ENCODE data around the gene ANKMY1. TPM values are rescaled to one million over a fixed set of nuclear protein-coding genes. Genes with fewer than 3 reads are reported as not detected.

Gene ANKMY1
- total and polyA plus RNA-seq, 2 donors = 6.6 to 10.3 TPM

- Histone ChIP-seq H3K4me1 (ENCODE audit: control insufficient read depth in 2 of 2, insufficient read depth in 2 of 2, low read length in 2 of 2) (peaks cover 29 to 31% of the 10 kb centered on the region in 2 donors), H3K27ac (ENCODE audit: low read depth in 1 of 2, low read length in 1 of 2) (no peak overlapping the region), H3K4me3 (ENCODE audit: low read length in 2 of 2) (no peak overlapping the region), H3K36me3 (ENCODE audit: control insufficient read depth in 2 of 2, insufficient read depth in 2 of 2, low read length in 1 of 2) (peaks cover 50 to 53% of the 10 kb centered on the region in 2 donors), H3K27me3 (ENCODE audit: control insufficient read depth in 2 of 2, insufficient read depth in 1 of 2, low read length in 1 of 2) (no peaks in the 10 kb centered on the region), H3K9me3 (ENCODE audit: control insufficient read depth in 2 of 2, insufficient read depth in 1 of 2, low read length in 1 of 2) (no peaks in the 10 kb centered on the region)
- DNase-seq (ENCODE audit: low read depth in 6 of 9, low spot score in 9 of 9) = no peak
- WGBS = 94% methylated on average over 14 of the region's 14 CpGs
Measured at GRCh38 chr2:240589375-240589774, 31.6 kb upstream of the ANKMY1 start.

- WGBS = 86% methylated on average over 4 of the region's 4 CpGs
- DNase-seq (ENCODE audit: low read depth in 6 of 9, low spot score in 9 of 9) = no peak
- H3K4me1 ChIP-seq (ENCODE audit: control insufficient read depth in 2 of 2, insufficient read depth in 2 of 2, low read length in 2 of 2) = peaks cover 29 to 31% of the 10 kb centered on the region in 2 donors
- no peak overlapping the region for H3K4me3 ChIP-seq (ENCODE audit: low read length in 2 of 2)
- H3K36me3 ChIP-seq (ENCODE audit: control insufficient read depth in 2 of 2, insufficient read depth in 2 of 2, low read length in 1 of 2) = peaks cover 43 to 46% of the 10 kb centered on the region in 2 donors
- no peaks in the 10 kb centered on the region for H3K9me3 ChIP-seq (ENCODE audit: control insufficient read depth in 2 of 2, insufficient read depth in 1 of 2, low read length in 1 of 2)
- H3K27ac ChIP-seq (ENCODE audit: low read depth in 1 of 2, low read length in 1 of 2) = no peak overlapping the region
- no peaks in the 10 kb centered on the region for H3K27me3 ChIP-seq (ENCODE audit: control insufficient read depth in 2 of 2, insufficient read depth in 1 of 2, low read length in 1 of 2)
Measured at GRCh38 chr2:240588669-240589068, 30.9 kb upstream of the ANKMY1 start.

GRCh38 chr2:240588006-240588655 lies 30.3 kb upstream of the ANKMY1 start:
- no peak overlapping the region for H3K27ac ChIP-seq (ENCODE audit: low read depth in 1 of 2, low read length in 1 of 2)

GRCh38 chr2:240586919-240587800 lies 29.4 kb upstream of the ANKMY1 start:
- Histone ChIP-seq H3K27me3 (ENCODE audit: control insufficient read depth in 2 of 2, insufficient read depth in 1 of 2, low read length in 1 of 2) (no peaks in the 10 kb centered on the region), H3K9me3 (ENCODE audit: control insufficient read depth in 2 of 2, insufficient read depth in 1 of 2, low read length in 1 of 2) (no peaks in the 10 kb centered on the region), H3K27ac (ENCODE audit: low read depth in 1 of 2, low read length in 1 of 2) (peak overlapping the region; percentile 84 to 92), H3K36me3 (ENCODE audit: control insufficient read depth in 2 of 2, insufficient read depth in 2 of 2, low read length in 1 of 2) (peaks cover 30 to 36% of the 10 kb centered on the region in 2 donors), H3K4me3 (ENCODE audit: low read length in 2 of 2) (peak overlapping the region; percentile 82 to 87), H3K4me1 (ENCODE audit: control insufficient read depth in 2 of 2, insufficient read depth in 2 of 2, low read length in 2 of 2) (peaks cover 29 to 31% of the 10 kb centered on the region in 2 donors)
- DNase-seq (ENCODE audit: low read depth in 6 of 9, low spot score in 9 of 9) = peak in 7 of 9 donors; percentile 37 to 83 (median 65)
- WGBS = 5% methylated on average over 62 of the region's 62 CpGs

More at GRCh38 chr2:240588006-240588655, 30.3 kb upstream of the ANKMY1 start:
- WGBS = 93% methylated on average over 10 of the region's 10 CpGs
- H3K9me3 ChIP-seq (ENCODE audit: control insufficient read depth in 2 of 2, insufficient read depth in 1 of 2, low read length in 1 of 2) = no peaks in the 10 kb centered on the region
- peak overlapping the region in 1 of 2 donors; percentile 87 for H3K4me3 ChIP-seq (ENCODE audit: low read length in 2 of 2)
- DNase-seq (ENCODE audit: low read depth in 6 of 9, low spot score in 9 of 9) = no peak
- H3K27me3 ChIP-seq (ENCODE audit: control insufficient read depth in 2 of 2, insufficient read depth in 1 of 2, low read length in 1 of 2) = no peaks in the 10 kb centered on the region
- H3K4me1 ChIP-seq (ENCODE audit: control insufficient read depth in 2 of 2, insufficient read depth in 2 of 2, low read length in 2 of 2) = peaks cover 29 to 31% of the 10 kb centered on the region in 2 donors
- H3K36me3 ChIP-seq (ENCODE audit: control insufficient read depth in 2 of 2, insufficient read depth in 2 of 2, low read length in 1 of 2) = peaks cover 40 to 43% of the 10 kb centered on the region in 2 donors

GRCh38 chr2:240586198-240586918 lies 28.6 kb upstream of the ANKMY1 start, which contains the start of gene CAPN10:
Gene CAPN10, plus strand, starts transcription at chr2:240586734. Its CDS starts 178 bp downstream, at chr2:240586912.
- Histone ChIP-seq H3K27ac (ENCODE audit: low read depth in 1 of 2, low read length in 1 of 2) (peak within 1 kb of the TSS; percentile 91 to 92), H3K4me1 (ENCODE audit: control insufficient read depth in 2 of 2, insufficient read depth in 2 of 2, low read length in 2 of 2) (peaks cover 29 to 31% of the 10 kb centered on the region in 2 donors), H3K27me3 (ENCODE audit: control insufficient read depth in 2 of 2, insufficient read depth in 1 of 2, low read length in 1 of 2) (no peaks in the 10 kb centered on the region), H3K36me3 (ENCODE audit: control insufficient read depth in 2 of 2, insufficient read depth in 2 of 2, low read length in 1 of 2) (peaks cover 22 to 28% of the 10 kb centered on the region in 2 donors), H3K4me3 (ENCODE audit: low read length in 2 of 2) (peak within 1 kb of the TSS; percentile 82 to 87), H3K9me3 (ENCODE audit: control insufficient read depth in 2 of 2, insufficient read depth in 1 of 2, low read length in 1 of 2) (no peaks in the 10 kb centered on the region)
- WGBS = under 1% methylated on average over 88 of the region's 88 CpGs
- peak; percentile 85 to 97 (median 93) for DNase-seq (ENCODE audit: low read depth in 6 of 9, low spot score in 9 of 9)

GRCh38 chr2:240585681-240586197 lies 28.0 kb upstream of the ANKMY1 start:
- peaks cover 29 to 31% of the 10 kb centered on the region in 2 donors for H3K4me1 ChIP-seq (ENCODE audit: control insufficient read depth in 2 of 2, insufficient read depth in 2 of 2, low read length in 2 of 2)
- no peaks in the 10 kb centered on the region for H3K27me3 ChIP-seq (ENCODE audit: control insufficient read depth in 2 of 2, insufficient read depth in 1 of 2, low read length in 1 of 2)
- WGBS = 6% methylated on average over 20 of the region's 20 CpGs

GRCh38 chr2:240585101-240585500 lies 27.3 kb upstream of the ANKMY1 start:
- WGBS = 96% methylated on average over 6 of the region's 6 CpGs
- Histone ChIP-seq H3K4me1 (ENCODE audit: control insufficient read depth in 2 of 2, insufficient read depth in 2 of 2, low read length in 2 of 2) (peaks cover 29 to 35% of the 10 kb centered on the region in 2 donors), H3K4me3 (ENCODE audit: low read length in 2 of 2) (peak overlapping the region in 1 of 2 donors; percentile 87), H3K27ac (ENCODE audit: low read depth in 1 of 2, low read length in 1 of 2) (no peak overlapping the region), H3K27me3 (ENCODE audit: control insufficient read depth in 2 of 2, insufficient read depth in 1 of 2, low read length in 1 of 2) (no peaks in the 10 kb centered on the region), H3K9me3 (ENCODE audit: control insufficient read depth in 2 of 2, insufficient read depth in 1 of 2, low read length in 1 of 2) (no peaks in the 10 kb centered on the region), H3K36me3 (ENCODE audit: control insufficient read depth in 2 of 2, insufficient read depth in 2 of 2, low read length in 1 of 2) (peaks cover 10 to 16% of the 10 kb centered on the region in 2 donors)
- no peak for DNase-seq (ENCODE audit: low read depth in 6 of 9, low spot score in 9 of 9)

More at GRCh38 chr2:240585681-240586197, 28.0 kb upstream of the ANKMY1 start:
- Histone ChIP-seq H3K36me3 (ENCODE audit: control insufficient read depth in 2 of 2, insufficient read depth in 2 of 2, low read length in 1 of 2) (peaks cover 16 to 22% of the 10 kb centered on the region in 2 donors), H3K27ac (ENCODE audit: low read depth in 1 of 2, low read length in 1 of 2) (peak overlapping the region; percentile 58 to 92), H3K9me3 (ENCODE audit: control insufficient read depth in 2 of 2, insufficient read depth in 1 of 2, low read length in 1 of 2) (no peaks in the 10 kb centered on the region), H3K4me3 (ENCODE audit: low read length in 2 of 2) (peak overlapping the region; percentile 82 to 87)
- DNase-seq (ENCODE audit: low read depth in 6 of 9, low spot score in 9 of 9) = no peak

- H3K4me3 ChIP-seq (ENCODE audit: low read length in 2 of 2) = no peak overlapping the region
- peaks cover 4 to 13% of the 10 kb centered on the region in 2 donors for H3K36me3 ChIP-seq (ENCODE audit: control insufficient read depth in 2 of 2, insufficient read depth in 2 of 2, low read length in 1 of 2)
- H3K9me3 ChIP-seq (ENCODE audit: control insufficient read depth in 2 of 2, insufficient read depth in 1 of 2, low read length in 1 of 2) = no peaks in the 10 kb centered on the region
- no peaks in the 10 kb centered on the region for H3K27me3 ChIP-seq (ENCODE audit: control insufficient read depth in 2 of 2, insufficient read depth in 1 of 2, low read length in 1 of 2)
- whole genome bisulfite sequencing = 86% methylated on average over 4 of the region's 4 CpGs
- no peak overlapping the region for H3K27ac ChIP-seq (ENCODE audit: low read depth in 1 of 2, low read length in 1 of 2)
- no peak for DNase-seq (ENCODE audit: low read depth in 6 of 9, low spot score in 9 of 9)
- peaks cover 29 to 41% of the 10 kb centered on the region in 2 donors for H3K4me1 ChIP-seq (ENCODE audit: control insufficient read depth in 2 of 2, insufficient read depth in 2 of 2, low read length in 2 of 2)
Measured at GRCh38 chr2:240584486-240585031, 26.8 kb upstream of the ANKMY1 start.
